NOMO-1 treated with dmso at 0.1 percent for 144 hours (cell line): ENCODE results near the gene CEP162.
"Not testable (repeated sequence)": the region's sequence is repeated elsewhere in the genome, so short reads cannot be mapped to it uniquely, and the experiment has no call there.

Experiments used
- DNase-seq: peaks from one replicate; lab custom pipeline; 2025; ENCODE audit not compliant: unreplicated experiment; lab: John Stamatoyannopoulos, UW

Gene CEP162

DNA sequence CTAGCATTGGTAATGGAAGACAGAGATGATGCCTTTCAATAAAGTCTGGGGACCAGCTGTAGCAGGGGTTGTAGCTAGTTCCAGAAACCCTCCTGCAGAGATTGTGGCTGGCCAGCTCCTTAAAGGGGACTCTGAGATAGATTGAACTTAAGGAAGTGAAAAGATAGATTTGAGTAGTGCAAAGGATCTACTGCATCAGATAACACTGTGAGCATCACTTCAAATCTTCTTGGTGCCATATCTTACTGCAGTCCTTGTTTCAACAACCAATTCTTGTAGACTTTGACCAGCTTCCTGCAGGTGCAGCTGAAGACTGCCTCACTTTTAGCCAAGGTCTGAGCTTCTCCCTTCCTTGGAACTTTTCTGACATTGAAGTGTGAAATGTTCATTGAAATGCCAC, 14.8 kb upstream of the CEP162 start:
- no peak for DNase-seq

- no peak for DNase-seq
Measured at GRCh38 chr6:84228198-84228543, 728 bp upstream of the CEP162 start.

- DNase-seq, result no peak
Measured at GRCh38 chr6:84227044-84227433, 404 bp downstream of the CEP162 start.

DNA sequence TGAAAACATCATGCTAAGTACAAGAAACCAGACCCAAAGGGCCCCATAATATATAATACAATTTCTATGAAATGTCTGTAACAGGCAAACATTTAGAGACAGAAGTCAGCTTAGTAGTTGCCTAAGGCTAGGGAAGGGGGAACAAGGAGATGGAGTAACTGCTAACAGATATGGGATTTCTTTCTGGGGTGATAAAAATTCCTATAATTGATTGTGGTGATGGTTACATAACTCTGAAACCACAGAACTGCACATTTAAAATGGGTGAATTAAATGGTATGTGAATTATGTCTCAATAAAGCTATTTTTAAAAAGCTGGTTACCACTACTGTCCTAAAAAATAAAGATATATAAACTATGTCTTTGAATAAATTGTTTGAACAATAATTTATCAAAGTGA, 3.2 kb downstream of the CEP162 start:
- no peak for DNase-seq

- DNase-seq, result not testable (repeated sequence)
Measured at GRCh38 chr6:84223608-84224007, 3.8 kb downstream of the CEP162 start.

GRCh38 chr6:84222426-84222825, 5.0 kb downstream of the CEP162 start:
- DNase-seq, result no peak

- no peak for DNase-seq
Measured at GRCh38 chr6:84220809-84221409, 6.5 kb downstream of the CEP162 start.

- no peak for DNase-seq
Measured at GRCh38 chr6:84218091-84218490, 9.4 kb downstream of the CEP162 start.

GRCh38 chr6:84213217-84213616, 14.2 kb downstream of the CEP162 start:
- DNase-seq, result no peak

DNA sequence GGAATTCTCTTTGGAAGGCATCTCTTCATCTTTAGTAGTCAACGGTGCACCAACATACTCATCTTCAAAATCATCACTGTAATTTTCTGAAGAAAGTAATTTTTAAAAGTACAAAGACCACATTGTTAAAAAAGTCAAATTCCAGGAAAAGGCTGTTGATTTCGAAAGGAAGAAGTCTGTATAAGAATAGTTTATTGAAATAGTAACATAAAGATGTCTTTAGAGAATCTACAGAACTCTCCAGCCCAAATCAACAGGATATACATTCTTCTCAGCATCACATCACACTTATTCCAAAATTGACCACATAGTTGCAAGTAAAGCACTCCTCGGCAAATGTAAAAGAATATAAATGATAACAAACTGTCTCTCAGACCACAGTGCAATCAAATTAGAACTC, 23.4 kb downstream of the CEP162 start:
- DNase-seq, result no peak

GRCh38 chr6:84199987-84200386, 27.5 kb downstream of the CEP162 start:
- DNase-seq, result not testable (repeated sequence)

- DNase-seq, result no peak
Measured at GRCh38 chr6:84197708-84198107, 29.7 kb downstream of the CEP162 start.

GRCh38 chr6:84193114-84193708, 34.2 kb downstream of the CEP162 start:
- DNase-seq, result no peak

- no peak for DNase-seq
Measured at GRCh38 chr6:84191802-84192201, 35.6 kb downstream of the CEP162 start.

- DNase-seq, result not testable (repeated sequence)
Measured at GRCh38 chr6:84189356-84189755, 38.1 kb downstream of the CEP162 start.

GRCh38 chr6:84183430-84183829, 44.0 kb downstream of the CEP162 start:
- DNase-seq, result no peak

DNA sequence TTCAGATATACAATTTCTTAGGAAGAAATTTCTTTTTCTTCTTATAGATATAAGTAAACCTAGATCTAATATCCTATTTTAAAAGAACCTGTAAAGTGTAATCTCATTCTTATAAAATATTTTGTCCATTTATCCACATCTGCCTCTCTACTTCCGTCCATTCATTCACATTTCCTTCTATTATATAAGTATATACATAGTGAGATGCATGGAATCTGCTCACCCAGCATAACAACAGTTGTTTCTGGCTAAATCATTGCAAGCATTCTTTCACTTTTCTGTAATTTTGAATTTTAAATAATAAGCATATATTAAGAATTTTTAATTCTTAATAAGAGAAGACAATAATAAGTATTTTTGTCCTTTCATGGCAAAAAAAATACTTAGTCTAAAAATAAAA, 45.4 kb downstream of the CEP162 start:
- DNase-seq, result no peak

DNA sequence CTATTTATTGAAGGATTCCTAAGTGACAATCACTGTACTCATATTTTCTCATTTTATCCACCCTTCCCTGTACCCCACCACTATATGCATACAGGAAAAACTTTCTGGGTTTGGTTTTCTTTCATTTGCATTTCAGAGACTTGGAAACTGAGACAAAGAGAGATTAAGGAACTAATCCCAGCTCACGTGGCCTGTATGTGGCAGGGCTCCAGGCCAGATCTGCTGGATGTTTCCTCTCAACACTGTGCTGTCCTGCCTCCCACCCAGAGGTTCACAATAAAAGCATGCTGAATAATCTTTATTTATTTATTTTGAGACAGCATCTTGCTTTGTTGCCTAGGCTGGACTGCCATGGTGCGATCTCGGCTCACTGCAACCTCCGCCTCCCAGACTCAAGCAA, 50.2 kb downstream of the CEP162 start:
- no peak for DNase-seq

GRCh38 chr6:84172574-84172973, 54.9 kb downstream of the CEP162 start:
- no peak for DNase-seq

GRCh38 chr6:84172080-84172479, 55.4 kb downstream of the CEP162 start:
- no peak for DNase-seq

GRCh38 chr6:84167457-84167856, 60.0 kb downstream of the CEP162 start:
- DNase-seq, result no peak

- no peak for DNase-seq
Measured at GRCh38 chr6:84166395-84166794, 61.0 kb downstream of the CEP162 start.

GRCh38 chr6:84164328-84164727, 63.1 kb downstream of the CEP162 start:
- not testable (repeated sequence) for DNase-seq
